SK-N-SH treated with all-trans-retinoic acid at 6 μM for 48 hours (cell line): Measurements from ENCODE around the gene PCTP.

Experiments used
- ARNTL ChIP-seq: fragments of 450-650 bp; formaldehyde crosslinking; IDR thresholded peaks from 2 replicates; pipeline ENCODE4 v1.5.0; 2020; ENCODE audit warnings: low read depth, mild to moderate bottlenecking, moderate library complexity, borderline replicate concordance
- CREB5 ChIP-seq: fragments of 250-450 bp; sonication (Bioruptor Pico); IDR thresholded peaks from 2 replicates; pipeline ENCODE4 v1.5.1; 2020; ENCODE audit warnings: low read depth, mild to moderate bottlenecking, moderate library complexity
- ESRRG ChIP-seq: fragments of 250-450 bp; sonication (Bioruptor Pico); IDR thresholded peaks from 2 replicates; pipeline ENCODE4 v1.6.1; 2021; ENCODE audit warnings: mild to moderate bottlenecking
- ISL1 ChIP-seq: fragments of 250-450 bp; sonication (Bioruptor Pico); IDR thresholded peaks from 2 replicates; pipeline ENCODE4 v2.1.2; 2022; ENCODE audit warnings: mild to moderate bottlenecking, moderate library complexity
- OSR1 ChIP-seq: fragments of 250-450 bp; sonication (Bioruptor Pico); IDR thresholded peaks from 2 replicates; pipeline ENCODE4 v1.8.0; 2022; ENCODE audit warnings: moderate library complexity, mild to moderate bottlenecking, inconsistent platforms
- PATZ1 ChIP-seq: fragments of 250-450 bp; sonication (Bioruptor Pico); IDR thresholded peaks from 2 replicates; pipeline ENCODE4 v1.8.0; 2020; ENCODE audit warnings: mild to moderate bottlenecking, moderate library complexity, borderline replicate concordance
- RARB ChIP-seq: fragments of 250-450 bp; sonication (Bioruptor Pico); IDR thresholded peaks from 2 replicates; pipeline ENCODE4 v1.8.0; 2021; ENCODE audit warnings: mild to moderate bottlenecking, moderate library complexity
- TOX ChIP-seq: fragments of 250-450 bp; sonication (Bioruptor Pico); IDR thresholded peaks from 2 replicates; pipeline ENCODE4 v1.8.0; 2021; ENCODE audit warnings: mild to moderate bottlenecking, moderate library complexity, borderline replicate concordance
- ZFP3 ChIP-seq: fragments of 250-450 bp; sonication (Bioruptor Pico); IDR thresholded peaks from 2 replicates; pipeline ENCODE4 v1.5.0; 2020; ENCODE audit warnings: mild to moderate bottlenecking, moderate library complexity

- TF ChIP-seq PATZ1 (CRISPR knock-in tag) (no peak), TOX (CRISPR knock-in tag) (no peak), RARB (CRISPR knock-in tag) (no peak), ARNTL (no peak), CREB5 (CRISPR knock-in tag) (no peak), ESRRG (no peak), ZFP3 (CRISPR knock-in tag) (no peak), ISL1 (CRISPR knock-in tag) (no peak), OSR1 (CRISPR knock-in tag) (no peak)
These were observed 45.0 kb upstream of the PCTP start for GRCh38 chr17:55705847-55706246.
